Kidney (tissue), 14 donors: ENCODE data around the gene DUSP16. TPM values are rescaled to one million over a fixed set of nuclear protein-coding genes. Genes with fewer than 3 reads are reported as not detected.

Source experiments
- DNase-seq, 5 donors: peaks; one replicate each; pipeline ENCODE4 v3.0.0-alpha.2; 2013 to 2020
- FAIRE-seq: peaks from 2 replicates; lab custom pipeline; 2012; peaks lifted over from hg19 to GRCh38; lab: Jason Lieb, UNC
- H3K27ac ChIP-seq, 2 donors: one replicate each; pipeline ENCODE4 v1.7.0; 2013; ENCODE audit warnings: low read depth in 2 of 2, low read length in 2 of 2, inconsistent platforms in 1 of 2
- H3K27me3 ChIP-seq: one replicate; pipeline ENCODE4 v1.7.1; 2013; ENCODE audit warnings: low read length, inconsistent platforms; ENCODE audit not compliant: control insufficient read depth, insufficient read depth
- H3K36me3 ChIP-seq, 3 donors: one replicate each; pipeline versions ENCODE4 v1.7.0 to v1.7.1; 2013; ENCODE audit warnings: low read length in 3 of 3, control low read depth in 1 of 3, inconsistent platforms in 1 of 3; ENCODE audit not compliant: insufficient read depth in 3 of 3, control insufficient read depth in 2 of 3
- H3K4me1 ChIP-seq, 3 donors: one replicate each; pipeline versions ENCODE4 v1.7.0 to v1.7.1; 2013; ENCODE audit warnings: low read length in 3 of 3, inconsistent platforms in 1 of 3, low read depth in 1 of 3; ENCODE audit not compliant: control insufficient read depth in 2 of 3, insufficient read depth in 2 of 3
- H3K4me3 ChIP-seq, 3 donors: one replicate each; pipeline versions ENCODE4 v1.7.0 to v1.8.1; 2013; ENCODE audit warnings: low read length in 3 of 3, control low read depth in 1 of 3, inconsistent platforms in 1 of 3
- H3K9ac ChIP-seq, 3 donors: one replicate each; pipeline versions ENCODE4 v1.7.0 to v1.7.1; 2013; ENCODE audit warnings: low read length in 3 of 3, control low read depth in 1 of 3, inconsistent platforms in 1 of 3
- H3K9me3 ChIP-seq, 3 donors: one replicate each; pipeline versions ENCODE4 v1.7.0 to v1.7.1; 2013; ENCODE audit warnings: low read length in 3 of 3, control low read depth in 1 of 3, inconsistent platforms in 1 of 3; ENCODE audit not compliant: control insufficient read depth in 2 of 3, insufficient read depth in 1 of 3
- CTCF ChIP-seq: IDR thresholded peaks from 3 replicates; pipeline ENCODE4 v1.5.1; 2012; ENCODE audit warnings: mild to moderate bottlenecking, moderate library complexity, borderline replicate concordance; ENCODE audit not compliant: insufficient read depth; ENCODE audit errors: extremely low read depth
- intact Hi-C: fragments of 100-400 bp; cut with DNase I; formaldehyde crosslinking; loops from one replicate; pipeline ENCODE4 v1.11.1; 2022
- polyA plus RNA-seq: library from polyadenylated mRNA; stranded (reverse); fragments of 350-450 nt; fragmentation: Illumina TruSeq; extraction: RNeasy Lipid Tissue Mini Kit (QIAGEN cat#74804); gene quantifications from one replicate; pipeline ENCODE4 v1.2.3, GENCODE V29; 2014; ENCODE audit warnings: low read depth, low replicate concordance; ENCODE audit not compliant: insufficient read depth
- total RNA-seq: library from RNA; stranded (reverse); fragmentation: NEBNext Ultra II Directional; extraction: Animal tissue kit (Norgen Biotek cat#: 25700); gene quantifications from one replicate; pipeline ENCODE4 v1.2.1, GENCODE V29; 2021
- donor health status: control.
- donor health status: control.
- donor health status: control.
- donor health status: control.
- donor health status: control.
- donor health status: DM: yes; HTN: yes; CAD: no.
- donor health status: Normal renal cell carcinoma (clear cell type).

DUSP16 gene
- total and polyA plus RNA-seq, 2 donors from 2014 or later = 6.6 to 27.4 TPM

GRCh38 chr12:12510551-12510950 lies 52.1 kb downstream of the DUSP16 start:
- no peak for FAIRE-seq
- Histone ChIP-seq H3K27ac (no peak overlapping the region), H3K9me3 (no peaks in the 10 kb centered on the region)

GRCh38 chr12:12510141-12510540 lies 52.5 kb downstream of the DUSP16 start:
- intact Hi-C loops = no loop called here
- H3K27ac ChIP-seq = no peak overlapping the region

More at GRCh38 chr12:12510551-12510950, 52.1 kb downstream of the DUSP16 start:
- H3K36me3 ChIP-seq = no peaks in the 10 kb centered on the region
- H3K4me1 ChIP-seq = peaks cover 0 to 14% (median under 1%) of the 10 kb centered on the region in 3 donors
- no peak for DNase-seq
- H3K4me3 ChIP-seq = no peak overlapping the region
- intact Hi-C loops = no loop called here
- no peaks in the 10 kb centered on the region for H3K27me3 ChIP-seq
- no peak overlapping the region for H3K9ac ChIP-seq
- no peak for TF ChIP-seq CTCF

GRCh38 chr12:12508612-12509011 lies 54.1 kb downstream of the DUSP16 start:
- intact Hi-C loops = no loop called here
- H3K36me3 ChIP-seq = no peaks in the 10 kb centered on the region
- H3K9ac ChIP-seq = no peak overlapping the region
- peaks cover 0 to 20% (median 7%) of the 10 kb centered on the region in 3 donors for H3K4me1 ChIP-seq
- no peaks in the 10 kb centered on the region for H3K27me3 ChIP-seq
- no peak overlapping the region for H3K4me3 ChIP-seq
- DNase-seq (no peak), FAIRE-seq (no peak)
- H3K27ac ChIP-seq = no peak overlapping the region
- TF ChIP-seq CTCF = no peak
- no peaks in the 10 kb centered on the region for H3K9me3 ChIP-seq

More at GRCh38 chr12:12510141-12510540, 52.5 kb downstream of the DUSP16 start:
- Histone ChIP-seq H3K4me3 (no peak overlapping the region), H3K9ac (no peak overlapping the region), H3K27me3 (no peaks in the 10 kb centered on the region), H3K9me3 (no peaks in the 10 kb centered on the region), H3K36me3 (no peaks in the 10 kb centered on the region), H3K4me1 (peaks cover 0 to 18% (median 5%) of the 10 kb centered on the region in 3 donors)
- TF ChIP-seq CTCF = no peak
- DNase-seq = no peak
- FAIRE-seq = no peak

GRCh38 chr12:12507121-12507520 lies 55.5 kb downstream of the DUSP16 start:
- H3K27ac ChIP-seq = peak overlapping the region in 1 of 2 donors; percentile 71
- no peak overlapping the region for H3K9ac ChIP-seq
- no peak for FAIRE-seq
- DNase-seq = peak in 1 of 5 donors; percentile 38
- TF ChIP-seq CTCF = no peak
- intact Hi-C loops = no loop called here
- no peak overlapping the region for H3K4me3 ChIP-seq
- no peaks in the 10 kb centered on the region for H3K9me3 ChIP-seq
- peaks cover 0 to 20% (median 7%) of the 10 kb centered on the region in 3 donors for H3K4me1 ChIP-seq
- H3K27me3 ChIP-seq = no peaks in the 10 kb centered on the region
- H3K36me3 ChIP-seq = no peaks in the 10 kb centered on the region
